Spleen (tissue), 7 donors: ENCODE data around the gene KIAA1549.

Experiments
- CTCF ChIP-seq, 11 experiments: fragments of 200-600 bp in 7 of 11; fragments of 450-650 bp in 4 of 11; sonication (generic) in 4 of 11; IDR thresholded peaks in 8 of 11; conservative IDR thresholded peaks in 3 of 11; 1 replicate in 7 of 11; 2 replicates in 4 of 11; pipeline versions ENCODE4 v1.4.0 to v1.8.0; 2016 to 2021; ENCODE audit warnings: antibody characterized with exemption in 11 of 11, inconsistent platforms in 4 of 11, mild to moderate bottlenecking in 1 of 11
- POLR2A ChIP-seq, 3 donors: fragments of 450-650 bp; IDR thresholded peaks; one replicate each; pipeline ENCODE4 v1.5.1; 2017; ENCODE audit warnings: antibody characterized with exemption in 3 of 3, mild to moderate bottlenecking in 1 of 3
- donor health status: DM: no; HTN: no; CAD: no; lungs with moderate emphysema.
- donor health status: DM: no; HTN: no; CAD: no.
- donor health status: DM: no; HTN: no; CAD: no.

- TF ChIP-seq POLR2A (IDR thresholded peaks at IDR 0.05) (no peak), CTCF (IDR thresholded peaks at IDR 0.05 in 8 of 11, conservative IDR thresholded peaks at IDR 0.05 in 3 of 11) (no peak)
These were observed 6.4 kb downstream of the KIAA1549 start for GRCh38 chr7:138974675-138975292.
